ENCODE data around the gene NCOA3. TPM values are rescaled to one million over a fixed set of nuclear protein-coding genes. Genes with fewer than 3 reads are reported as not detected.

The NCOA3 gene
- total and polyA plus RNA-seq, 10 of the 15 experiments (the other 5 are each of a cell fraction or from before 2014, with no cell fraction given) = 16.9 to 96.2 (median 73.6) TPM

DNA sequence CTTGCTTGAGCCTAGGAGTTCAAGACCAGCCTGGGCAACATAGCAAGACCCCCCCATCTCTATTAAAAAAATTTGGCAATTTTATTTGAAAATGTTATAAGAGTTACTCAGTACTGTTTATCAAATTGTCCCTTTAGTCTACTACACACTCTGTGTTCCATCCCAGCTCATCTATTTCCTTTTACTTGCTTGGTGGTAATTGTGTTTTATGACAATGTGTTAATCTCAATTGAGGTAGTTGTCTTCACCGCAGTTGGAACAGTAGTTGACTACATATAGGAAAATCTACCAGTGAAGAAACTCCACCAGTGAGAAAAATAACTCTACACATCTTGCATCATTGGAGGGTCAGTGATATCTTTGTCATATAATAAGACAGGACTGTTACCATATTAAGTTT lies 8.0 kb downstream of the NCOA3 start:
- in situ Hi-C loops (cut with MboI) = no loop called here
- 97% methylated on average over 1 of the region's 1 CpG for WGBS (ENCODE audit: insufficient coverage, insufficient replicate concordance, low lambda C conversion rate, missing lambda C conversion rate)
- Histone ChIP-seq H3K4me1 (ENCODE audit: control insufficient read depth, insufficient read depth, low read length) (peaks cover 26% of the 10 kb centered on the region), H3K79me2 (ENCODE audit: control insufficient read depth, insufficient read depth, low read length) (peaks cover 98% of the 10 kb centered on the region), H4K20me1 (ENCODE audit: control insufficient read depth, insufficient read depth) (no peaks in the 10 kb centered on the region), H2AFZ (ENCODE audit: control insufficient read depth, low read depth, low read length) (no peak overlapping the region), H3K27me3 (replicated peaks in 1 of 2; ENCODE audit: control insufficient read depth in 2 of 2, insufficient read depth in 2 of 2, low read length in 1 of 2) (no peaks in the 10 kb centered on the region), H3K27ac (ENCODE audit: control insufficient read depth, insufficient read depth) (peak overlapping the region; percentile 68; the same call in 1 of the 2 replicates), H3K36me3 (ENCODE audit: control insufficient read depth in 2 of 2, insufficient read depth in 2 of 2, low read length in 1 of 2) (no peaks in the 10 kb centered on the region; a peak in 2 of 4 replicates), H3K4me2 (ENCODE audit: control insufficient read depth, insufficient read depth) (peak overlapping the region; percentile 61), H3K4me3 (peak overlapping the region; percentile 75; the same call in 1 of the 2 replicates), H3K9ac (ENCODE audit: control insufficient read depth, insufficient read depth, low read length) (peak overlapping the region; percentile 60), H3K9me3 (replicated peaks; ENCODE audit: control insufficient read depth, insufficient read depth, low read length) (no peaks in the 10 kb centered on the region; the same call in 2 of the 3 replicates)
- POLR2A ChIA-PET = interaction anchor here (0.5 to 3.4 kb wide), 11 partner anchors 9 to 111 kb away, joined by 3 to 28 read pairs (median 5); no protein-coding TSS in a partner anchor
- RAD21 ChIA-PET (ENCODE audit: unreplicated experiment) = interaction anchor here (1.0 to 4.9 kb wide), 15 partner anchors 17 to 125 kb away, joined by 3 to 66 read pairs (median 5); no protein-coding TSS in a partner anchor
- TF ChIP-seq EGR1 (IDR thresholded peaks at IDR 0.05; ENCODE audit: borderline replicate concordance in 1 of 2, low read depth in 2 of 2, low read length in 2 of 2) = no peak
- no peak for TF ChIP-seq ESRRA (IDR thresholded peaks at IDR 0.05; ENCODE audit: low read length)
- no peak for TF ChIP-seq NKRF (conservative IDR thresholded peaks at IDR 0.05)
- no peak for DNase-seq (ENCODE audit: low read depth, low spot score)
- intact Hi-C loops (cut with micrococcal nuclease; ENCODE audit: unreplicated experiment) = no loop called here
- CTCF ChIA-PET = interaction anchor here (0.8 to 3.0 kb wide), 6 partner anchors 30 to 236 kb away, joined by 3 to 13 read pairs (median 5); no protein-coding TSS in a partner anchor
- SMC1A ChIA-PET (ENCODE audit: uncharacterized antibody, unreplicated experiment) = interaction anchor here (0.7 to 4.5 kb wide), 22 partner anchors 9 to 235 kb away, joined by 3 to 38 read pairs (median 4); no protein-coding TSS in a partner anchor
- FAIRE-seq = no peak
- no peak for ATAC-seq
- no TSS peak for BruUV-seq (replicated peaks)

DNA sequence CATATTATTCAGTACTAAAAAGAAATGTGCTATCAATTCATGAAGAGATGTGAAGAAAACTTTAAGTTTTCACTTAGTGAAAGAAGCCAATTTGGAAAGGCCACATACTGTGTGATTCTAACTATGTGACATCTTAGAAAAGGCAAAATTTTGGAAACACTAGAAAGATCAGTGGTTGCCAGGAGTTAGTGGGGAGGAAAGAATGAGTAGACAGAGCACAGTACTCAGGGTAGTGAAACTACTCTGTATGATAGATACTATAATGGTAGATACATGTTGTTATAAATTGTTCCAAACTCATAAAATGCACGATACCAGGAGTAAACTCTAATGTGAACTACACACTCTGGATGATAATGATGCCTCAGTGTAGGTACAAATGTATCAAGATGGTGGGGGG lies 14.2 kb downstream of the NCOA3 start:
- H3K4me2 ChIP-seq (ENCODE audit: control insufficient read depth, insufficient read depth) = no peak overlapping the region
- no peak for TF ChIP-seq ZBTB4 (CRISPR knock-in tag; IDR thresholded peaks at IDR 0.05)
- no peak for TF ChIP-seq ASH2L (IDR thresholded peaks at IDR 0.05; ENCODE audit: borderline replicate concordance, low read depth)
- no peak for TF ChIP-seq POLR2AphosphoS2 (IDR thresholded peaks at IDR 0.05; ENCODE audit: low read depth, low read length)
- TF ChIP-seq USF1 (IDR thresholded peaks at IDR 0.05; ENCODE audit: borderline replicate concordance, extremely low read length, insufficient read depth, low read depth, low read length) = no peak
- TF ChIP-seq KAT2A (conservative IDR thresholded peaks at IDR 0.05; ENCODE audit: control insufficient read depth, low read depth, low read length) = no peak
- no peak for TF ChIP-seq RB1 (IDR thresholded peaks at IDR 0.05; ENCODE audit: borderline replicate concordance)
- TF ChIP-seq ZNF24 (IDR thresholded peaks at IDR 0.05) = no peak

More for the DNA sequence above, 14.2 kb downstream of the NCOA3 start:
- Histone ChIP-seq H3K36me3 (ENCODE audit: control insufficient read depth in 2 of 2, insufficient read depth in 2 of 2, low read length in 1 of 2) (peaks cover 9 to 14% of the 10 kb centered on the region in 2 experiments), H3K79me2 (ENCODE audit: control insufficient read depth, insufficient read depth, low read length) (peaks cover 99% of the 10 kb centered on the region), H3K27me3 (replicated peaks in 1 of 2; ENCODE audit: control insufficient read depth in 2 of 2, insufficient read depth in 2 of 2, low read length in 1 of 2) (no peaks in the 10 kb centered on the region), H3K27ac (ENCODE audit: control insufficient read depth, insufficient read depth) (no peak overlapping the region), H4K20me1 (ENCODE audit: control insufficient read depth, insufficient read depth) (no peaks in the 10 kb centered on the region), H3K9ac (ENCODE audit: control insufficient read depth, insufficient read depth, low read length) (no peak overlapping the region), H3K4me1 (ENCODE audit: control insufficient read depth, insufficient read depth, low read length) (no peaks in the 10 kb centered on the region), H2AFZ (ENCODE audit: control insufficient read depth, low read depth, low read length) (no peak overlapping the region), H3K4me3 (no peak overlapping the region), H3K9me3 (replicated peaks; ENCODE audit: control insufficient read depth, insufficient read depth, low read length) (peaks cover 14% of the 10 kb centered on the region)
- intact Hi-C loops (cut with micrococcal nuclease; ENCODE audit: unreplicated experiment) = no loop called here
- ChIA-PET RAD21 (ENCODE audit: unreplicated experiment) (interaction anchor here (0.7 kb wide), 1 partner anchor 526 kb away, joined by 4 read pairs; no protein-coding TSS in a partner anchor), POLR2A (no interaction called here), SMC1A (ENCODE audit: uncharacterized antibody, unreplicated experiment) (interaction anchor here (1.1 to 1.7 kb wide), 4 partner anchors 12 to 132 kb away, joined by 3 to 5 read pairs (median 4); no protein-coding TSS in a partner anchor), CTCF (no interaction called here)
- no peak for FAIRE-seq
- no TSS peak for BruUV-seq (replicated peaks)
- DNase-seq (ENCODE audit: low read depth, low spot score) = no peak
- in situ Hi-C loops (cut with MboI) = no loop called here
- WGBS (ENCODE audit: insufficient coverage, insufficient replicate concordance, low lambda C conversion rate, missing lambda C conversion rate) = 100% methylated on average over 1 of the region's 1 CpG
- no peak; the same call in 2 of the 3 replicates for ATAC-seq

Data from GM12878 (cell line).